ENCODE measurements around the gene MEN1. TPM values are rescaled to one million over a fixed set of nuclear protein-coding genes. Genes with fewer than 3 reads are reported as not detected.

MEN1 gene
- total RNA-seq, 2 experiments from 2014 or later: 25.8 to 29.0 TPM

DNA sequence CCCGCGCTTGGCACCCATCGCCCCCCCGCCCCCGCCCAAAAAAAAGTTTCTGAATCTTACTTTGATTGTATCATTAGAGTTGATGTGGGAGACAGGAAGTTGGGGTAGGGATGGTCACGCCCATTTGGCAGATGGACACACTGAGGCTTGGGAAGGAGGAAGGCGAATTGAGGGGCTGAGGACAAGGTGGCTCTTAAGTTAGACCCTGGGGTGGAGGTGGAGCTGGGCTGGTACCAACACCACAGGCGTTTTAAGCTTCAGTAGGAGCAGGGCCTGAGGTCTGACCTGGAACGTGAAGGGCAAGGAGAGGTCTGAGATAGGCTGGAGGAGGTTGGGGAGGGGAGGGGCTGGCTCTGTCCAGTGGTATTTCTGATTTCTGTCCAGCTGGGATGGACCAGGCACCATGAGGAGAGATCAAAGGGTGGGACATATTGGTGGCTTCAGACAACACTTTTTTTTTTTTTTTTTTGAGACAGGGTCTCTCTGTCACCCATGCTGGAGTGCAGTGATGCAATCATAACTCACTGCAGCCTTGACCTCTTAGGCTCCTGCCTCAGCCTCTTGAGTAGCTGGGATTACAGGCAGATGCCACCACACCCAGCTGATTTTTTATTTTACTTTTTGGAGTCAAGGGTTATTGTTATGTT, 34.9 kb upstream of the MEN1 start:
- CTCF ChIA-PET: interaction anchor here (1.2 to 28.9 kb wide), 3 partner anchors 17 to 41 kb away, joined by 3 to 1168 read pairs (median 316); partner anchors contain the start of gene EHD1
- POLR2A ChIA-PET: interaction anchor here (0.6 to 26.2 kb wide), 7 partner anchors 10 to 272 kb away, joined by 3 to 768 read pairs (median 3); partner anchors contain the start of genes ARL2, EHD1 and ZNHIT2
- Mint-ChIP-seq H3K4me1 (ENCODE audit: low read depth) (peaks cover 42% of the 10 kb centered on the region), H3K4me3 (peak overlapping the region; percentile 58), H3K9me3 (no peaks in the 10 kb centered on the region), H3K27me3 (no peaks in the 10 kb centered on the region), H3K36me3 (ENCODE audit: low read depth) (no peaks in the 10 kb centered on the region), H3K27ac (peak overlapping the region; percentile 21)
- TF ChIP-seq CTCF (IDR thresholded peaks at IDR 0.05): no peak
- ATAC-seq: no peak
- no peak for DNase-seq
- intact Hi-C loops (cut with micrococcal nuclease): loop anchor here (10.0 kb wide), 1 partner anchor 170 kb away; the partner anchor contains the start of gene ARL2

- DNase-seq (peak; percentile 74), ATAC-seq (peak; percentile 79)
- intact Hi-C loops (cut with micrococcal nuclease): loop anchor here (10.0 kb wide), 1 partner anchor 170 kb away; the partner anchor contains the start of gene ARL2
- Mint-ChIP-seq H3K36me3 (ENCODE audit: low read depth) (no peaks in the 10 kb centered on the region), H3K27me3 (no peaks in the 10 kb centered on the region), H3K9me3 (no peaks in the 10 kb centered on the region), H3K27ac (peak within 1 kb of the TSS; percentile 21), H3K4me1 (ENCODE audit: low read depth) (peaks cover 34% of the 10 kb centered on the region), H3K4me3 (peak within 1 kb of the TSS; percentile 58)
- TF ChIP-seq CTCF (IDR thresholded peaks at IDR 0.05): peak; percentile 75
- ChIA-PET POLR2A (interaction anchor here (0.6 to 26.2 kb wide), 7 partner anchors 9 to 273 kb away, joined by 3 to 768 read pairs (median 4); partner anchors contain the start of genes EHD1 and ZNHIT2), CTCF (interaction anchor here (0.6 to 28.9 kb wide), 18 partner anchors 9 to 484 kb away, joined by 3 to 1168 read pairs (median 3); partner anchors contain the start of genes EHD1 and SAC3D1)
Measured at GRCh38 chr11:64844330-64845128, 34.2 kb upstream of the MEN1 start, which contains the start of gene CDC42BPG. Gene CDC42BPG, minus strand, starts transcription at chr11:64844653. Its CDS starts 84 bp downstream, at chr11:64844569.

GRCh38 chr11:64843686-64844329, 33.5 kb upstream of the MEN1 start:
- ATAC-seq (peak; percentile 1), DNase-seq (no peak)
- no peak overlapping the region for H3K27ac Mint-ChIP-seq
- POLR2A ChIA-PET: interaction anchor here (0.9 to 18.5 kb wide), 4 partner anchors 8 to 39 kb away, joined by 3 to 320 read pairs (median 4); no protein-coding TSS in a partner anchor
- H3K4me3 Mint-ChIP-seq: peak overlapping the region; percentile 58
- TF ChIP-seq CTCF (IDR thresholded peaks at IDR 0.05): no peak
- peaks cover 27% of the 10 kb centered on the region for H3K4me1 Mint-ChIP-seq (ENCODE audit: low read depth)
- no peaks in the 10 kb centered on the region for H3K36me3 Mint-ChIP-seq (ENCODE audit: low read depth)
- H3K27me3 Mint-ChIP-seq: no peaks in the 10 kb centered on the region
- CTCF ChIA-PET: interaction anchor here (0.6 to 28.9 kb wide), 15 partner anchors 9 to 275 kb away, joined by 3 to 1168 read pairs (median 4); partner anchors contain the start of genes EHD1 and SAC3D1
- intact Hi-C loops (cut with micrococcal nuclease): loop anchor here (10.0 kb wide), 1 partner anchor 171 kb away; the partner anchor contains the start of gene ARL2
- no peaks in the 10 kb centered on the region for H3K9me3 Mint-ChIP-seq

- H3K4me3 Mint-ChIP-seq: no peak overlapping the region
- peaks cover 20% of the 10 kb centered on the region for H3K4me1 Mint-ChIP-seq (ENCODE audit: low read depth)
- ChIA-PET POLR2A (interaction anchor here (0.9 to 1.2 kb wide), 2 partner anchors 39 to 40 kb away, joined by 3 to 4 read pairs; no protein-coding TSS in a partner anchor), CTCF (interaction anchor here (1.0 to 28.9 kb wide), 4 partner anchors 32 to 170 kb away, joined by 3 to 1168 read pairs (median 4); partner anchors contain the start of gene EHD1)
- no peaks in the 10 kb centered on the region for H3K9me3 Mint-ChIP-seq
- DNase-seq (no peak), ATAC-seq (no peak)
- intact Hi-C loops (cut with micrococcal nuclease): loop anchor here (10.0 kb wide), 1 partner anchor 172 kb away; the partner anchor contains the start of gene ARL2
- no peak for TF ChIP-seq CTCF (IDR thresholded peaks at IDR 0.05)
- H3K27me3 Mint-ChIP-seq: no peaks in the 10 kb centered on the region
- H3K27ac Mint-ChIP-seq: no peak overlapping the region
- no peaks in the 10 kb centered on the region for H3K36me3 Mint-ChIP-seq (ENCODE audit: low read depth)
Measured at GRCh38 chr11:64842851-64843685, 32.7 kb upstream of the MEN1 start.

Measured in activated CD8-positive, alpha-beta T cell treated with anti-CD3 and anti-CD28 coated beads for 36 hours (primary cell).